Tibial artery (tissue), 4 donors: Measurements from ENCODE around the gene SERPINH1.
A peak's percentile ranks its signal among the peaks of the same experiment; 100 is the strongest.

Experiments
- DNase-seq, 2 donors: peaks; one replicate each; pipeline ENCODE4 v3.0.0-alpha.2; 2019
- H3K27ac ChIP-seq, 2 donors: fragments of 200-600 bp; sonication (generic) in 1 of 2; 1 replicate in 1 of 2; 2 replicates in 1 of 2; pipeline ENCODE4 v1.5.1; 2018 to 2019; ENCODE audit warnings: mild to moderate bottlenecking in 1 of 2
- H3K27me3 ChIP-seq, 2 donors: fragments of 200-600 bp; sonication (generic) in 1 of 2; one replicate each; pipeline versions ENCODE4 v1.5.1 to v1.6.0; 2016 to 2019
- H3K36me3 ChIP-seq, 3 donors: fragments of 200-600 bp; sonication (generic) in 2 of 3; one replicate each; pipeline ENCODE4 v1.5.1; 2016 to 2019; ENCODE audit warnings: mild to moderate bottlenecking in 2 of 3
- H3K4me1 ChIP-seq, 4 donors: fragments of 200-600 bp; sonication (generic) in 2 of 4; 1 replicate in 3 of 4; 2 replicates in 1 of 4; pipeline ENCODE4 v1.5.1; 2016 to 2019
- H3K4me3 ChIP-seq, 2 donors: fragments of 200-600 bp; sonication (generic) in 1 of 2; 1 replicate in 1 of 2; 2 replicates in 1 of 2; pipeline ENCODE4 v1.5.1; 2018 to 2019; ENCODE audit warnings: mild to moderate bottlenecking in 2 of 2
- H3K9me3 ChIP-seq, 3 donors: fragments of 200-600 bp; sonication (generic) in 1 of 3; one replicate each; pipeline ENCODE4 v1.5.1; 2016 to 2019
- CTCF ChIP-seq, 2 experiments: fragments of 200-600 bp in 1 of 2; fragments of 450-650 bp in 1 of 2; IDR thresholded peaks; one replicate each; pipeline ENCODE4 v1.5.1; 2017 to 2019; ENCODE audit warnings: antibody characterized with exemption in 2 of 2, mild to moderate bottlenecking in 1 of 2, moderate library complexity in 1 of 2
- intact Hi-C: fragments of 100-400 bp; cut with DNase I; formaldehyde crosslinking; loops from one replicate; pipeline ENCODE4 v1.15.0; 2023; ENCODE audit warnings: low total_unique reads

SERPINH1 gene

GRCh38 chr11:75576017-75576416 lies 14.0 kb downstream of the SERPINH1 start:
- Histone ChIP-seq H3K9me3 (no peaks in the 10 kb centered on the region), H3K36me3 (peaks cover 22 to 36% (median 28%) of the 10 kb centered on the region in 3 donors), H3K4me1 (peaks cover 0 to 21% (median 5%) of the 10 kb centered on the region in 4 donors), H3K27ac (peak overlapping the region; percentile 19 to 37), H3K27me3 (no peaks in the 10 kb centered on the region), H3K4me3 (no peak overlapping the region)
- TF ChIP-seq CTCF (IDR thresholded peaks at IDR 0.05) = no peak
- DNase-seq = no peak
- intact Hi-C loops = loop anchor here (2.0 kb wide), 1 partner anchor 29 kb away; no protein-coding TSS in a partner anchor

- H3K27ac ChIP-seq = peak overlapping the region; percentile 19 to 37
- intact Hi-C loops = loop anchor here (2.0 kb wide), 1 partner anchor 30 kb away; no protein-coding TSS in a partner anchor
- TF ChIP-seq CTCF (IDR thresholded peaks at IDR 0.05) = no peak
These were observed 14.5 kb downstream of the SERPINH1 start for GRCh38 chr11:75576499-75576918.

GRCh38 chr11:75577207-75577606 lies 15.2 kb downstream of the SERPINH1 start:
- peaks cover 0 to 21% (median 5%) of the 10 kb centered on the region in 4 donors for H3K4me1 ChIP-seq
- intact Hi-C loops = loop anchor here (2.0 kb wide), 1 partner anchor 30 kb away; no protein-coding TSS in a partner anchor
- H3K9me3 ChIP-seq = no peaks in the 10 kb centered on the region
- DNase-seq = no peak
- H3K36me3 ChIP-seq = peaks cover 10 to 24% (median 16%) of the 10 kb centered on the region in 3 donors
- TF ChIP-seq CTCF (IDR thresholded peaks at IDR 0.05) = peak in 1 of 2 experiments; percentile 56
- H3K27ac ChIP-seq = peak overlapping the region in 1 of 2 donors; percentile 37
- no peak overlapping the region for H3K4me3 ChIP-seq
- H3K27me3 ChIP-seq = no peaks in the 10 kb centered on the region

More at GRCh38 chr11:75576499-75576918, 14.5 kb downstream of the SERPINH1 start:
- no peaks in the 10 kb centered on the region for H3K9me3 ChIP-seq
- H3K4me1 ChIP-seq = peaks cover 0 to 21% (median 5%) of the 10 kb centered on the region in 4 donors
- no peak overlapping the region for H3K4me3 ChIP-seq
- no peaks in the 10 kb centered on the region for H3K27me3 ChIP-seq
- peak; percentile 69 to 87 for DNase-seq
- H3K36me3 ChIP-seq = peaks cover 17 to 31% (median 23%) of the 10 kb centered on the region in 3 donors

- Histone ChIP-seq H3K9me3 (no peaks in the 10 kb centered on the region), H3K27ac (no peak overlapping the region), H3K4me1 (peaks cover 0 to 22% (median 9%) of the 10 kb centered on the region in 4 donors), H3K27me3 (no peaks in the 10 kb centered on the region), H3K36me3 (peaks cover 0 to 6% (median 0%) of the 10 kb centered on the region in 3 donors), H3K4me3 (no peak overlapping the region)
- no peak for TF ChIP-seq CTCF (IDR thresholded peaks at IDR 0.05)
- no peak for DNase-seq
- intact Hi-C loops = no loop called here
These were observed 16.9 kb downstream of the SERPINH1 start for GRCh38 chr11:75578977-75579376.

- TF ChIP-seq CTCF (IDR thresholded peaks at IDR 0.05) = no peak
- H3K9me3 ChIP-seq = no peaks in the 10 kb centered on the region
- no peaks in the 10 kb centered on the region for H3K36me3 ChIP-seq
- H3K27me3 ChIP-seq = no peaks in the 10 kb centered on the region
- DNase-seq = no peak
- no peak overlapping the region for H3K4me3 ChIP-seq
- peaks cover 0 to 30% (median 13%) of the 10 kb centered on the region in 4 donors for H3K4me1 ChIP-seq
- intact Hi-C loops = no loop called here
- no peak overlapping the region for H3K27ac ChIP-seq
These were observed 17.8 kb downstream of the SERPINH1 start for GRCh38 chr11:75579841-75580240.
